T follicular helper cell (primary cell): Measurements from ENCODE around the gene USP34.
"Not testable (repeated sequence)": the region's sequence is repeated elsewhere in the genome, so short reads cannot be mapped to it uniquely, and the experiment has no call there.

Experiments
- DNase-seq: peaks from one replicate; pipeline ENCODE4 v3.0.0-alpha.2; 2020; ENCODE audit warnings: low read depth

The USP34 gene

DNA sequence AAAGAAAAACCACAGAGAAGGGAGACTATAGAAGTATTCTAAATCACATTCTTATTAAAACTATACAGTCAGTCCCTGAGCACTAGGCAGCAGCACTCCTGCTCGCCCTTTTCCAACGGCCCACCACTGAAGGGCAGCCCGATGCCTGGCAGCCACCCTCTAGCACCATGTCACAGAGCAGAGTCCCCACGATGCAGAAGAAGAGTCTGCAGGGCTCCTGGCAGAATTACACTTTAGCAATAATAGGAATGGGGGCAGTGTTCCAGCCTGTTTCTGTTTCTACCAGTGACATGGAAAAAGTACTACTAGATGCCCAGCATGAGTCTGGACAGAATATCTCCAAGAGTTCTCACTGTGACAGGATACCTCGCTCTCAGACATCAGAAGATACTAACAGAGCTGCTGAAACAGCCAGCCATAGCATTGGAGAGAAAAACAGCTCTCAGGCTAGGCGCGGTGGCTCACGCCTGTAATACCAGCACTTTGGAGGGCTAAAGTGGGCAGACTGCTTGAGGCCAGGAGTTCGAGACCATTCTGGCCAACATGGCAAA, 221.3 kb downstream of the USP34 start:
- no peak for DNase-seq

DNA sequence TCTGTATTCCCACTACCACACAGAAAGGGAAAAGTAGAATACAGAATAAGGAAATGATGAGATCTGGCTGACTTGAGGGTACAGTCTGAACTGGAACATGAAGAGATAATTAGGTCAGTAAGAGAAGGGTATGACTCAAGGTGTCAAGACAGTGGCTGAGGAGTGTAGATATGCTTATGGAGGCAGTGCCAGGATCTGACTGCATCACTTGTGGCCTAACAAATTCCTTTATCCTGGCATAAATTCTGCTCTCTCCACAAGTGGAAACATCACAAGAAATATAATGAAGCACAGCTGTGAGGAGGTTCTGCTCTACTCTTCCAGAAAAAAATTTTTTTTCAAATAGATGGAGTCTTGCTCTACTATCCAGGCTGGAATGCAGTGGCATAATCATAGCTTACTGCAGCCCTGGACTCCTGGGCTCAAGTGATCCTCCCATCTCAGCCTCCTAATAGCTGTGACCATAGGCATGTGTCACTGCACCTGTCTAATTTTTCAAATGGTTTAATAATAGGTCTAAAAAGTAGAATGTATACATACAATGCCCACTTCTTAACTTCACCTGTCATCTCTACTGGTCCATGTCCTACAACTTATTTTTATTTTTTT, 223.6 kb downstream of the USP34 start:
- no peak for DNase-seq

- no peak for DNase-seq
Measured at GRCh38 chr2:61244694-61245093, 226.2 kb downstream of the USP34 start.

DNA sequence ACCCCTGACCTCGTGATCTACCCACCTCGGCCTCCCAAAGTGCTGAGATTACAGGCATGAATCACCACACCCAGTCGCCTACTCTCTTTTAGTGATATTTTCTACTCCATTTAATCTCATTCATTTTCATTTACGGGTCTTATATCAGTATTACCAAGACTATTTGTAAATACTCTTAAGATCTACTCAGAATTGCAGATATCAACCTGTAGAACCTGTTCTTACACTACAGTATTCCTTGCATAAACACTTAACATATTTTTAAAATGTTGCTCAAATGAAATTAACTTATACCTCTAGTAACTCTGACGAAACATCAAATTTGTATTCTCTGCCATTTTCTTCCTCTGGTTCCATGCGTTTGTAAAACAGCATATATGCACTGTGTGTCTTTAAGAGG, 229.6 kb downstream of the USP34 start:
- no peak for DNase-seq

DNA sequence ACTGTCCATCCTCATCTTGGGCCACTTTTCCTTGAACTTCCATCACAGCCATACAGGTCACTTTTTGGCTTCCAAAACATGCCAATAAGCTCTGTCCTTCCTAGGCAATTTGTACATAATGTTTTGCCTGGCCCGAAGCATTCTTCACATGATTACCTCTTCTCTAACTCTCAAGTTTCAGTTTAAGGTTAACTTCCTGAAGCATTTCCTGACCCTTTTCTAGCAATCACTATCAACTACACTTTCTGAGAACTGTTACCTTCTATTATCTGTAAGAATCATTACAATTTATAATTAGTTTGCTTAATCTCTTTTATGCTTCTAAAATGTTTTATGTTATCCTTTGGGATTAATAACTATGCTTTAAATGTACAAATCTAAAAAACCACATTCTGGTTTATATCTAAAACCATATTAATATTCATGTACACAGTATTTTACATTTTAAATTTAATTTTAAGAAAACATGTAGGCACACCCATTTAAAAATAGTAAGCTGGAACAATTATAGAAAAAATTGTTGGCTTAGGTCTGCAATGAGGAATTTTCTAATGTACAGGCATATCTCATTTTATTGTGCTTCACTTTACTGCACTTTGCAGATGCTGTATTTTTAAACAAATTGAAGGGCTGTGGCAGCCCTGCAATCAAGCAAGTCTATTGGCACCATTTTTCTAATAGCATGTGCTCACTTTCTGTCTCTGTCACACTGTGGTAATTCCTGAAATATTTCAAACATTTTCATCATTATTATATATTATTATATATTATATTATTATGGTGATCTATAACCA, 232.5 kb downstream of the USP34 start:
- no peak for DNase-seq

GRCh38 chr2:61235716-61236115, 235.2 kb downstream of the USP34 start:
- DNase-seq, result no peak

DNA sequence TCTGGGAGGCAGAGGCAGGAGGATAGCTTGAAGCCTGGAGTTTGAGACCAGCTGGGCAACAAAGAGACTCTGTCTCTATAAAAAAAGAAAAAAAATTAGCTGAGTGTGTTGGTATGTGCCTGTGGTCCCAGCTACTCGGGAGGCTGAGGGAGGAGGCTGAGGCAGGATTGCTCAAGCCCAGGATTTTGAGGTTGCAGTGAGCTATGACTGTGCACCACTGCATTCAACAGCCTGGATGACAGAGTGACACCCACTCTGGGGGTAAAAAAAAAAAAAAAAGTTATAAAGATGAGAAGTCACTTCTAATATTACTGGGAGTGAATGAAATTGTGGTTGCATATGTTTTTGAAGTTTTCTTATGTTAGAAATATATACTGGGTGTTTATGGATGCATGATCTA, 237.3 kb downstream of the USP34 start:
- DNase-seq, result no peak

DNA sequence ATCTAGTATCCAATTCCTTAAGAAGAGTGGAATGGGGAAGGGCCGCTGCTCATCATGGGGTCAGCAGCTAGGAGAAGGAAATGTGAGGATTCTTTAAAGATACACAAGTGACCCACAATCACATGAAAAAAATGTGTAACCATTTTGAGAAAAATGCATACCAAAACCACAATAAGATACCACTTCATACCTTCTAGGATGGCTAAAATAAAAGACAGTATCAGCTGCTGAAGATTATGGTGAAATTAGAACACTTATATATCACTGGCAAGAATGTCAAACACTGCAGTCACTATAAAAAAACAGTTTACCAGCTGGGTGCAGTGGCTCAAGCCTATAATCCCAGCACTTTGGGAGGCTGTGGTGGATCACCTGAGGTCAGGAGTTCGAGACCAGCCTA, 241.0 kb downstream of the USP34 start:
- no peak for DNase-seq

GRCh38 chr2:61222567-61222966, 248.3 kb downstream of the USP34 start:
- no peak for DNase-seq

DNA sequence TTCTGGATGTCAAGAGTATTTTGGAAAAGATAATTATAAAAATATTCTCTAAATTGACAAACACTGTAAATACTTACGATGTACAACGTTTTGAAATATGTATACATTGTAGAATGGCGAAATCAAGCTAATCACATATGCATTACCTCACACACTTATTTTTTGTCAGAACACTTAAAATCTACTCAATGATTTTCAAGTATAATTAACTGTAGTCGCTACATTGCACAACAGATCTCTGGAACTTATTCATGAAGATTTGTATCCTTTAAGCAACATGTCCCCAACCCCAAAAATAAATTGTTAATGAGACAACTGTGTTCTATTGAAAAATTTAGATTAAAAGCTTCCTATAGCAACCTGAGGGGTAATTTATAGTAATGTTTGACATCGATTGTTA, 249.1 kb downstream of the USP34 start:
- no peak for DNase-seq

DNA sequence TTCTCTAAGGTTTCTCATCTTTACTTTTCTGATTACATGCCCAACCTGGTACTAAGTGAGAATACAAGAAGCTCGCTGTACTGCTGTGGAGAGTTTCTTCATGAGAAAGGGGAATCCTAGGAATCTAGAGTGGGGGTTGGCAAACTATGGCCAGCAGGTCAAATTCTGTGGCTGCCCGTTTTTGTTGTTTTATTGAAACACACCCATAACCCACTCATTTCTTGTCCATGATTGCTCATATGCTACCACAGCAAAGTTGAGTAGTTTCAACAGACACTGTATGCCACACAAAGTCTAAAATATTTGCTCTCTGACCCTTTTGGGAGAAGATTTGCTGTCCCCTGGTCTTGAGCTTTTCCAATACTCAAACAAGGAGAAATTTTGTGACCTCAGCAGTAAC, 250.1 kb downstream of the USP34 start:
- no peak for DNase-seq

DNA sequence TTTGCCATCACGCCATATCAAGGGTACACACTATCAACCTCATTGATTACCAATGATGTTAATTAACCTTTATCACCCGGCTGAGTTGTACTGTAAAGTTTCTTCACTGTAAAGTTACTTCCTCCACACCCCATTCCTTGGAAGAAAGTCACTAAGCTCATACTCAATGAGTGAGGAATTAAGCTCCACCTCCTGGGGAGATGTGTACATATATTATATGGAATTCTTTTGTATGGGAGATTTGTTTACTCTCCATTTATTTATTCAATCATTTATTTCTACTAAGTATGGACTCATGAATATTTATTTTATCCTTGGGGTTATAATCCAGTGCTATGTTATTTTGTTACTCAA, 252.1 kb downstream of the USP34 start:
- no peak for DNase-seq

DNA sequence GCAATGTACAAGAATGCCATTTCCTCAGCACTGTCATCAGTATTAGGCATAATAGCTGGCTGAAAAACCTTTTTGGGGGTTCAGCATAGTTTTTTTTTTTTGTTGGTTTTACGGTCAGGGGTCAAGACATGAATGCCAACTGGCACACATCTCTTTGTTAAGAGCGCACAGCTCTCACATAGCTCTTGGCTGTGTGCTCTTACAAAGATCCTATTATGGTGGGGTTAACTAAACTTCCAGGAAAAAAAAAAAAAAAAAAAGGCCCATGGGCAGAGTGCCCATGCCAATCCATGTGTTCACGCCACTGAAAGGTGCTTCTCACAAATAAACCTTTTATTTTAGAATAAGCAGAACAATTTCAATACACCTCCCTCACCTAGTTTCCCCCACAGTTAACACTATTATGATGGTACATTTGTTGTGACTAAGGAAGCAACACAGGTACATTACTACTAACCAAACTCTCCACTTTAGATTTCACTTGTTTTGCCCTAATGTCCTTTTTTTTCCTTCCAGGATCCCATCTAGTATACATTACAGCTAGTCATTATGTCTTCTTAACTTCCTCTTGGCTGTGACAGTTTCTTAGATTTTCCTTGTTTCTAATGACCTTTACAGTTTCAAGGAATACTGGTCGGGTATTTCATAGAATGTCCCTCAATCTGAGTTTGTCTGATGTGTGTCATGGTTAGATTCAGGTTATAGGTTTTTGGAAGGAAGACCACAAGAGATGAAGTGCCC, 252.6 kb downstream of the USP34 start:
- DNase-seq, result no peak

DNA sequence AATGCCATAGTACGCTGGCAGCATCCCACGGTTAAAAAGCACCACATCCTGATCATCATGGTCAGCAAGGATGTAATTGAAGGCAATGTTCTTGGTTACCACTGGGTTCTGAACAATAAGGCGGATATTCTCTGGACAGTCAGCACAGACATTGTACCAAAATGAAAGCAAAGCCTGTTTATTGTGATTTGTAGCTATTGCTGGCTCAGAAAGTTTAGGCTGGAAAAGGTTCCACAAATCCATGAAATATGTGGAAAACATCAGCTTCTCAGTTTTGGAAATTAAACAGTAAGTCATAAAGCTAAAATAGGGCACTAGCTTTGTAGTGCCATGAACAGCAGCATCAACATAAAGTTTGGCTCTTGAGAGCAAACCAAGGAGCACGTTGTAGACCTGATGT, 256.7 kb downstream of the USP34 start:
- DNase-seq, result no peak

GRCh38 chr2:61210332-61210981, 260.4 kb downstream of the USP34 start:
- no peak for DNase-seq

- DNase-seq, result no peak
Measured at GRCh38 chr2:61205132-61205531, 265.8 kb downstream of the USP34 start.

DNA sequence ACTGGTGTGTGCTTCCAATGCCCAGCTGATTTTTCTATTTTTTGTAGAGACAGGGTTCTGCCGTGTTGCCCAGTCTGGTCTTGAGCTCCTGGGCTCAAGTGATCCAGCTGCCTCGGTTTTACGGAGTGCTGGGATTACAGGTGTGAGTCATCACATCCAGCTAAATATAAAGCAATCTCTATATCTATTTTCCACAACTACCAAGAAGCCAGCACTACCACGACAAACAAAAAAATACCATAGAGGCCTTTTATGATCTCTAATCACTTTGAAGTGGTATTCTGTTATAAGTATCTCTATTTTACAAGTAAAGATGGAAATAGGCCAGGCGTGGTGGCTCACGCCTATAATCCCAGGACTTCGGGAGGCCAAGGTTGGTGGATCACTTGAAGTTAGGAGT, 274.2 kb downstream of the USP34 start:
- no peak for DNase-seq

- DNase-seq, result not testable (repeated sequence)
Measured at GRCh38 chr2:61194646-61195045, 276.2 kb downstream of the USP34 start.

- no peak for DNase-seq
Measured at GRCh38 chr2:61193670-61194561, 277.0 kb downstream of the USP34 start.

GRCh38 chr2:61187085-61187484, 283.8 kb downstream of the USP34 start:
- DNase-seq, result no peak

- DNase-seq, result no peak
Measured at GRCh38 chr2:61185231-61185728, 285.6 kb downstream of the USP34 start.
